ENCODE measurements around the gene MYO5B.

GRCh38 chr18:50190926-50191325 lies 4.0 kb downstream of the MYO5B start:
- TF ChIP-seq CTCF (IDR thresholded peaks at IDR 0.05; ENCODE audit: low read depth, low read length, missing input control) (no peak), JUND (IDR thresholded peaks at IDR 0.05) (no peak), ZBTB33 (IDR thresholded peaks at IDR 0.05) (no peak), TAF1 (conservative IDR thresholded peaks at IDR 0.05) (no peak), FOXA2 (IDR thresholded peaks at IDR 0.05) (no peak), MAX (IDR thresholded peaks at IDR 0.05) (no peak), FOXA1 (IDR thresholded peaks at IDR 0.05) (no peak)

Data from liver (tissue), 3 donors.